Stimulated activated CD8-positive, alpha-beta memory T cell treated with anti-CD3 and anti-CD28 coated beads, Interleukin-12 subunit alpha, Interleukin-12 subunit beta, amount 100 ng/mL, for 1 hour (primary cell): ENCODE data around the gene CWH43.
"Not testable (repeated sequence)": the region's sequence is repeated elsewhere in the genome, so short reads cannot be mapped to it uniquely, and the experiment has no call there.

Experiments
- DNase-seq: peaks from one replicate; pipeline ENCODE4 v3.0.0-alpha.2; 2020; ENCODE audit warnings: low read depth

CWH43 gene

GRCh38 chr4:49097071-49097470, 111.0 kb downstream of the CWH43 start:
- DNase-seq = not testable (repeated sequence)

- not testable (repeated sequence) for DNase-seq
Measured at GRCh38 chr4:49097505-49097904, 111.4 kb downstream of the CWH43 start.

- not testable (repeated sequence) for DNase-seq
Measured at GRCh38 chr4:49098034-49098759, 112.1 kb downstream of the CWH43 start.

GRCh38 chr4:49099831-49100444, 113.9 kb downstream of the CWH43 start:
- not testable (repeated sequence) for DNase-seq

- DNase-seq = not testable (repeated sequence)
Measured at GRCh38 chr4:49102344-49102898, 116.3 kb downstream of the CWH43 start.

- DNase-seq = not testable (repeated sequence)
Measured at GRCh38 chr4:49103436-49104136, 117.5 kb downstream of the CWH43 start.

- not testable (repeated sequence) for DNase-seq
Measured at GRCh38 chr4:49104231-49104930, 118.3 kb downstream of the CWH43 start.

- DNase-seq = not testable (repeated sequence)
Measured at GRCh38 chr4:49105248-49105904, 119.3 kb downstream of the CWH43 start.

GRCh38 chr4:49107262-49107661, 121.2 kb downstream of the CWH43 start:
- not testable (repeated sequence) for DNase-seq

- DNase-seq = not testable (repeated sequence)
Measured at GRCh38 chr4:49108183-49108978, 122.3 kb downstream of the CWH43 start.

- not testable (repeated sequence) for DNase-seq
Measured at GRCh38 chr4:49109567-49110166, 123.6 kb downstream of the CWH43 start.

GRCh38 chr4:49110579-49110978, 124.5 kb downstream of the CWH43 start:
- not testable (repeated sequence) for DNase-seq
